ENCODE measurements around the gene EIF2AK3.

Gene EIF2AK3

DNA sequence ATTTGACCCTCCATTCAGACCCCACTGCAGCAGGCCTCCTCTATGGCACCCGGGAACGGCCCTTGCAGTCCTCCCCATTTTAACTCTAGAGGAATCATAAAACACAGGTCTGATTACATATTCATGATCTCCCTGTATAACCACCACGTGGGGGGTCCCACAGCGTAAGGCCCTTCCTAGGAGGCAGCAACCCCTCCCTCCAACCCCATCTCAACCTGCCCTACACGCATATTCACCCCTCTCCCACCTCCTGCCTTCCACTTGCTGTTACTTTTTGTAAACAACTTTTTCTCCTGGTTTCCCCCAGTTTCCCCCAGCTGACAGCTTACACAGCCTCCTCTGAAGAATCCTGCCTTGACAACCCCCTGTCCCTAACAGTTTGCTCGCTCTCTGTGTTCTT is 89.6 kb downstream of the EIF2AK3 start:
- no peak for DNase-seq

DNA sequence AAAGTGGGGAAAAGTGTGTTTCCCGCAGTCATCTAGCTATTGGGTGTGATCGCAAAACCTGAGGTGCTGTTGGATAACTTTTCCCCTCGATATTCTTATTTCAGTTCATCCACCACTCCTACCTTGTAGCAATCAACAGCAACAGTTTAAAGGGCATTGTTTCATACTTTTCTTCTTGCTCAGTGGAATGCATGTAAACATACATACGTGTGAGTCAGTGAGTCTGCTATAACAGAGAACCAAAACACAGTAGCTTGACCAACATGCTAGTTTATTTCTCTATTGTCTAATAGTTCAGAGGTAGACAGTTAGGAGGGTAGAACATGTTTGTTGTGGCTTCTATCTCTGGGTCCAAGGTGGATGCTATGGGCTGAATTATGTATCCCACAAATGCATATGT is 97.2 kb downstream of the EIF2AK3 start:
- DNase-seq = no peak

DNA sequence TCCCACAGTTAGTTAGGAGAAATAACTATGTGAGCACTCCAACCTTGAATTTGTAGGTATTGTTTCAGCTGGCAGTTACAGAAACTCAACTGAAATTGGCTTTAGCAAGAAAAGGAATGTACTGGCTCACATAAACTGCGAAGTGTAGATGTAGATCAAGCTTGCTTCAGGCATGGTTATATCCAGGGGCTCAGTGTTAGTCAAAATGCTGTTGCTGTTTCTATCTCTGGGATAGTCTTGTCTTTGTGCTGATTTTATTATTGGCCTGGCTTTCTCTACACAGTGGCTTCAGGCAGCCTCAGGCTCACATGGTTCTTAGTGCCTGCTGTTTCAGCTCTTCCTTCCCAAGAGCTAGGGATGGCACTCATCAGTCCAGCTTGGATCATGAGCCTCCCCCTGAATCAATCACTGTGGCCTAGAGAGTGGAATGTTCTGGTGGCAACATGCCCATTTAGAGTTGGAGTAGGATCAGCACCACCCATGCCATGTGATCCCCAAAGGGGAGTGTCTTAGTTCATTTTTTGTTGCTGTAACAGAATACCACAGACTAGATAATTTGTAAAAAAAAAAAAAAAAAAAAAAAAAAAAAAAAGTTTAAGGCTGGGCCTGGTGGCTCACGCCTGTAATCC is 105.7 kb downstream of the EIF2AK3 start:
- DNase-seq = no peak

DNA sequence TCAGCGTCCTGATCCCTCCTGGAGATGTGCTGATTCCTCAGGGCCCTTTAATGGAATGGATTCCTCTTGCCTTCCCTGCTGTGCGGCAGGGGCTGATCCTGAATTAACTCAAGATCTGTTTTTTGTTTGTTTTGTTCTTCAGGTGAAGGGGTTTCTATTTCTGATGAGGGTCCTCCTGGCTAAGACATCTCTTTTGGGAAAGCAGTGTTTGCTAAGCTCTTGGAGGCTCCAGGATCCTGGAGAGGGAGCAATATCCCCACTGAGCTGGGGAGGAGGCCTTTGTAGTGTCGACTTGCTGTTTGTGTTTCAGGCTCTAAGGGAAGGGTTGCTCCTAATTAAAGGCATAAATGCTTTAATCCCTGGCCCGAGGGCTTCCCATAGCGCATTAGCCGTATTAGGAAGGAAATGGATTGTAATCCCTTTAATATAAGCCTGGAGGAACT is 109.5 kb downstream of the EIF2AK3 start:
- DNase-seq = no peak
